CD4-positive, CD25-positive, alpha-beta regulatory T cell (primary cell): ENCODE results near the gene PCNT. TPM values are rescaled to one million over a fixed set of nuclear protein-coding genes. Genes with fewer than 3 reads are reported as not detected.

Source experiments
- ATAC-seq, 2 donors: fragments of 150-1000 bp; cut with Tn5 transposase; one replicate each; pipeline ENCODE4 v1.10.0; 2021; ENCODE audit warnings: low read depth in 2 of 2, moderate number of reproducible peaks in 2 of 2, moderate library complexity in 1 of 2
- DNase-seq, 3 donors: peaks; one replicate each; pipeline versions ENCODE4 v3.0.0 to v3.0.0-alpha.2; 2012 to 2022; ENCODE audit warnings: mixed read lengths in 1 of 3
- H3K27ac ChIP-seq: one replicate; pipeline ENCODE4 v1.7.0; 2013; ENCODE audit warnings: mild to moderate bottlenecking, low read length; ENCODE audit not compliant: insufficient read depth, poor library complexity, severe bottlenecking
- H3K27me3 ChIP-seq: one replicate; pipeline ENCODE4 v1.7.0; 2013; ENCODE audit warnings: low read length; ENCODE audit not compliant: control insufficient read depth, insufficient read depth
- H3K36me3 ChIP-seq: one replicate; pipeline ENCODE4 v1.7.0; 2013; ENCODE audit warnings: mild to moderate bottlenecking, low read length, moderate library complexity; ENCODE audit not compliant: control insufficient read depth, insufficient read depth
- H3K4me1 ChIP-seq: 2 replicates; pipeline ENCODE4 v1.7.0; 2013; ENCODE audit warnings: mild to moderate bottlenecking, low read length; ENCODE audit not compliant: insufficient read depth, control insufficient read depth, poor library complexity, severe bottlenecking
- H3K4me3 ChIP-seq: one replicate; pipeline ENCODE4 v1.7.0; 2013; ENCODE audit warnings: low read depth, mild to moderate bottlenecking, low read length, moderate library complexity
- H3K9me3 ChIP-seq, 2 experiments: 1 replicate in 1 of 2; 2 replicates in 1 of 2; pipeline ENCODE4 v1.7.0; 2013; ENCODE audit warnings: low read length in 2 of 2, mild to moderate bottlenecking in 1 of 2, moderate library complexity in 1 of 2; ENCODE audit not compliant: control insufficient read depth in 2 of 2
- H3K27ac Mint-ChIP-seq, 3 donors: one replicate each; pipeline ENCODE4 v1.8.0; 2020 to 2022; ENCODE audit warnings: mild to moderate bottlenecking in 3 of 3, mixed read lengths in 3 of 3, moderate library complexity in 2 of 3
- H3K27me3 Mint-ChIP-seq: one replicate; pipeline ENCODE4 v1.8.0; 2022; ENCODE audit warnings: mild to moderate bottlenecking, mixed read lengths
- H3K36me3 Mint-ChIP-seq: one replicate; pipeline ENCODE4 v1.8.0; 2020; ENCODE audit warnings: mixed read lengths
- H3K4me1 Mint-ChIP-seq, 4 donors: one replicate each; pipeline ENCODE4 v1.8.0; 2020 to 2022; ENCODE audit warnings: mixed read lengths in 4 of 4, mild to moderate bottlenecking in 1 of 4
- H3K4me3 Mint-ChIP-seq, 4 donors: one replicate each; pipeline ENCODE4 v1.8.0; 2020 to 2022; ENCODE audit warnings: mild to moderate bottlenecking in 4 of 4, mixed read lengths in 4 of 4, moderate library complexity in 3 of 4
- H3K9me3 Mint-ChIP-seq, 7 donors: one replicate each; pipeline ENCODE4 v1.8.0; 2020 to 2022; ENCODE audit warnings: mixed read lengths in 7 of 7, mild to moderate bottlenecking in 3 of 7, moderate library complexity in 2 of 7
- polyA plus RNA-seq, 4 donors: library from polyadenylated mRNA; unstranded; fragments of 300-500 nt; fragmentation: Illumina TruSeq; gene quantifications; one replicate each; pipeline ENCODE4 v1.2.3, GENCODE V29; 2021
- total RNA-seq: library from RNA; stranded (reverse); gene quantifications from one replicate; pipeline ENCODE4 v1.2.3, GENCODE V29; 2022

Gene PCNT
- total and polyA plus RNA-seq, 5 donors from 2014 or later = 5.3 to 64.5 (median 10.5) TPM

- peak in 1 of 3 donors; percentile 41 for DNase-seq
- Mint-ChIP-seq H3K9me3 (no peaks in the 10 kb centered on the region), H3K4me3 (peak overlapping the region in 3 of 4 donors; percentile 65 to 85 (median 76)), H3K36me3 (no peaks in the 10 kb centered on the region), H3K27me3 (no peaks in the 10 kb centered on the region), H3K4me1 (peaks cover 5 to 32% (median 18%) of the 10 kb centered on the region in 4 donors), H3K27ac (peak overlapping the region in 2 of 3 donors; percentile 10 to 20)
- Histone ChIP-seq H3K27me3 (no peaks in the 10 kb centered on the region), H3K4me1 (peaks cover 28% of the 10 kb centered on the region), H3K36me3 (no peaks in the 10 kb centered on the region), H3K9me3 (no peaks in the 10 kb centered on the region), H3K27ac (no peak overlapping the region), H3K4me3 (peak overlapping the region; percentile 51)
- no peak for ATAC-seq
Measured at GRCh38 chr21:46320331-46320801, 3.6 kb upstream of the PCNT start.

GRCh38 chr21:46322351-46323226 is 1.4 kb upstream of the PCNT start:
- no peaks in the 10 kb centered on the region for H3K27me3 Mint-ChIP-seq
- Histone ChIP-seq H3K4me3 (peak overlapping the region; percentile 78), H3K27me3 (no peaks in the 10 kb centered on the region), H3K27ac (peak overlapping the region; percentile 98), H3K36me3 (no peaks in the 10 kb centered on the region), H3K9me3 (no peaks in the 10 kb centered on the region), H3K4me1 (peaks cover 32% of the 10 kb centered on the region)
- H3K27ac Mint-ChIP-seq = peak overlapping the region in 2 of 3 donors; percentile 80 to 81
- peak overlapping the region; percentile 96 to 98 (median 97) for H3K4me3 Mint-ChIP-seq
- peaks cover 5 to 46% (median 25%) of the 10 kb centered on the region in 4 donors for H3K4me1 Mint-ChIP-seq
- no peaks in the 10 kb centered on the region for H3K9me3 Mint-ChIP-seq
- H3K36me3 Mint-ChIP-seq = peaks cover 5% of the 10 kb centered on the region
- DNase-seq (peak in 2 of 3 donors; percentile 3 to 52), ATAC-seq (no peak)

GRCh38 chr21:46323227-46323709 is 688 bp upstream of the PCNT start:
- Histone ChIP-seq H3K27ac (peak overlapping the region; percentile 98), H3K9me3 (no peaks in the 10 kb centered on the region), H3K27me3 (no peaks in the 10 kb centered on the region), H3K36me3 (peaks cover 2% of the 10 kb centered on the region), H3K4me3 (peak overlapping the region; percentile 78), H3K4me1 (peaks cover 32% of the 10 kb centered on the region)
- Mint-ChIP-seq H3K27me3 (no peaks in the 10 kb centered on the region), H3K36me3 (peaks cover 5% of the 10 kb centered on the region), H3K27ac (peak overlapping the region in 2 of 3 donors; percentile 80 to 81), H3K4me1 (peaks cover 5 to 46% (median 25%) of the 10 kb centered on the region in 4 donors), H3K4me3 (peak overlapping the region; percentile 96 to 98 (median 97)), H3K9me3 (no peaks in the 10 kb centered on the region)
- ATAC-seq = peak in 1 of 2 donors; percentile 0
- DNase-seq = no peak

GRCh38 chr21:46324390-46325072 is 575 bp downstream of the PCNT start:
- H3K27me3 ChIP-seq = no peaks in the 10 kb centered on the region
- H3K4me1 Mint-ChIP-seq = peaks cover 5 to 51% (median 28%) of the 10 kb centered on the region in 4 donors
- H3K9me3 Mint-ChIP-seq = no peaks in the 10 kb centered on the region
- peak overlapping the region; percentile 67 for H3K4me3 ChIP-seq
- peaks cover 13% of the 10 kb centered on the region for H3K36me3 ChIP-seq
- no peaks in the 10 kb centered on the region for H3K27me3 Mint-ChIP-seq
- peak; percentile 84 to 91 (median 87) for DNase-seq
- H3K9me3 ChIP-seq = no peaks in the 10 kb centered on the region
- peaks cover 32% of the 10 kb centered on the region for H3K4me1 ChIP-seq
- H3K27ac Mint-ChIP-seq = peak overlapping the region in 2 of 3 donors; percentile 96 to 99
- H3K36me3 Mint-ChIP-seq = peaks cover 10% of the 10 kb centered on the region
- H3K4me3 Mint-ChIP-seq = peak overlapping the region; percentile 96 to 98 (median 97)
- peak; percentile 76 to 77 for ATAC-seq
- peak overlapping the region; percentile 98 for H3K27ac ChIP-seq

GRCh38 chr21:46325073-46325912 is 1.3 kb downstream of the PCNT start:
- DNase-seq = peak; percentile 19 to 57 (median 32)
- Mint-ChIP-seq H3K4me3 (peak overlapping the region; percentile 82 to 96 (median 89)), H3K27ac (peak overlapping the region; percentile 47 to 95 (median 76)), H3K36me3 (peaks cover 10% of the 10 kb centered on the region), H3K27me3 (no peaks in the 10 kb centered on the region), H3K9me3 (no peaks in the 10 kb centered on the region), H3K4me1 (peaks cover 5 to 51% (median 28%) of the 10 kb centered on the region in 4 donors)
- Histone ChIP-seq H3K27ac (peak overlapping the region; percentile 98), H3K27me3 (no peaks in the 10 kb centered on the region), H3K4me1 (peaks cover 32% of the 10 kb centered on the region), H3K9me3 (no peaks in the 10 kb centered on the region), H3K4me3 (peak overlapping the region; percentile 52), H3K36me3 (peaks cover 17% of the 10 kb centered on the region)
- no peak for ATAC-seq

- Mint-ChIP-seq H3K4me1 (peaks cover 5 to 43% (median 24%) of the 10 kb centered on the region in 4 donors), H3K27me3 (no peaks in the 10 kb centered on the region), H3K36me3 (peaks cover 17% of the 10 kb centered on the region), H3K9me3 (no peaks in the 10 kb centered on the region), H3K4me3 (peak overlapping the region; percentile 36 to 96 (median 77)), H3K27ac (no peak overlapping the region)
- no peak overlapping the region for H3K27ac ChIP-seq
- H3K4me1 ChIP-seq = peaks cover 30% of the 10 kb centered on the region
- DNase-seq (no peak), ATAC-seq (no peak)
- H3K4me3 ChIP-seq = no peak overlapping the region
- H3K27me3 ChIP-seq = no peaks in the 10 kb centered on the region
- H3K9me3 ChIP-seq = no peaks in the 10 kb centered on the region
- peaks cover 17% of the 10 kb centered on the region for H3K36me3 ChIP-seq
Measured at GRCh38 chr21:46326110-46326703, 2.3 kb downstream of the PCNT start.
